ENCODE results near the gene RCSD1.

GRCh38 chr1:167616521-167616920 lies 13.5 kb upstream of the RCSD1 start:
- TF ChIP-seq CTCF (IDR thresholded peaks at IDR 0.05) (no peak), POLR2A (IDR thresholded peaks at IDR 0.05) (no peak)

Measured in testis (tissue), 2 donors.